Ovary (tissue), 9 donors: ENCODE measurements around the gene CSNK1G1. TPM values are rescaled to one million over a fixed set of nuclear protein-coding genes. Genes with fewer than 3 reads are reported as not detected.

Source experiments
- DNase-seq, 5 donors: peaks; one replicate each; pipeline ENCODE4 v3.0.0-alpha.2; 2019 to 2020
- H3K27ac ChIP-seq, 2 donors: fragments of 200-600 bp; one replicate each; pipeline versions ENCODE4 v1.5.1 to v1.8.0; 2019 to 2022
- H3K27me3 ChIP-seq: fragments of 200-600 bp; one replicate; pipeline ENCODE4 v1.8.0; 2022
- H3K36me3 ChIP-seq: fragments of 200-600 bp; sonication (generic); one replicate; pipeline ENCODE4 v1.5.1; 2019
- H3K4me1 ChIP-seq: one replicate; pipeline ENCODE4 v1.8.1; 2013; ENCODE audit warnings: mild to moderate bottlenecking, moderate library complexity; ENCODE audit not compliant: insufficient read depth
- H3K4me3 ChIP-seq: fragments of 200-600 bp; sonication (generic); one replicate; pipeline ENCODE4 v1.5.1; 2017
- H3K9me3 ChIP-seq, 2 donors: fragments of 200-600 bp in 1 of 2; sonication (generic) in 1 of 2; one replicate each; pipeline versions ENCODE4 v1.5.1 to v1.8.1; 2013 to 2019; ENCODE audit warnings: mild to moderate bottlenecking in 1 of 2, moderate library complexity in 1 of 2
- CTCF ChIP-seq, 3 donors: fragments of 450-650 bp in 2 of 3; fragments of 200-600 bp in 1 of 3; IDR thresholded peaks; one replicate each; pipeline versions ENCODE4 v1.5.1 to v1.8.0; 2016 to 2022; ENCODE audit warnings: antibody characterized with exemption in 3 of 3, mild to moderate bottlenecking in 1 of 3
- EP300 ChIP-seq: sonication (generic); formaldehyde crosslinking; IDR thresholded peaks from one replicate; pipeline ENCODE4 v1.6.1; 2017; ENCODE audit warnings: antibody characterized with exemption
- POLR2A ChIP-seq: fragments of 450-650 bp; IDR thresholded peaks from one replicate; pipeline ENCODE4 v1.6.1; 2017; ENCODE audit warnings: antibody characterized with exemption, mild to moderate bottlenecking, moderate library complexity
- WGBS, 3 donors: extraction: QIAGEN DNeasy Blood & Tissue Kit in 1 of 3; methylation state at CpG; one replicate each; pipeline versions ENCODE4 v1.1.5 to v1.1.7; 2013 to 2017; 5-methylcytosine and 5-hydroxymethylcytosine counted together
- intact Hi-C, 4 donors: fragments of 100-400 bp; cut with DNase I; formaldehyde crosslinking; loops; one replicate each; pipeline versions ENCODE4 v1.11.0 to v1.15.1; 2022 to 2023
- polyA plus RNA-seq, 2 donors: library from polyadenylated mRNA; stranded (reverse); fragments of 200-250 nt in 1 of 2; fragments of 350-450 nt in 1 of 2; fragmentation: Illumina TruSeq in 1 of 2; extraction: RNeasy Lipid Tissue Mini Kit (QIAGEN cat#74804) in 1 of 2; gene quantifications; one replicate each; pipeline ENCODE4 v1.2.3, GENCODE V29; 2013 to 2014
- total RNA-seq, 7 donors: library from RNA; depleted of rRNA in 2 of 7; stranded (reverse); fragments of >200 nt in 2 of 7; fragmentation: NEBNext Ultra II Directional in 3 of 7; extraction: Animal tissue kit (Norgen Biotek cat#: 25700) in 3 of 7; gene quantifications; one replicate each; pipeline versions ENCODE4 v1.1.0 to v1.2.4, GENCODE V29; 2016 to 2023
- donor health status: DM: no; HTN: no; CAD: no; lungs with moderate emphysema.
- donor health status: DM: no; HTN: no; CAD: no.
- donor health status: Bipolar disorder and iron deficiency.
- donor health status: DM: yes; HTN: yes; CAD: no.
- donor health status: DM: no; HTN: no; CAD: no.
- donor health status: DM: yes; HTN: yes; CAD: no.

The CSNK1G1 gene
- total and polyA plus RNA-seq, 9 donors: 2.9 to 23.9 (median 14.2) TPM

- TF ChIP-seq EP300 (no peak), CTCF (IDR thresholded peaks at IDR 0.05) (no peak)
- Histone ChIP-seq H3K4me1 (no peaks in the 10 kb centered on the region), H3K36me3 (no peaks in the 10 kb centered on the region), H3K4me3 (no peak overlapping the region), H3K9me3 (no peaks in the 10 kb centered on the region), H3K27ac (no peak overlapping the region), H3K27me3 (no peaks in the 10 kb centered on the region)
- intact Hi-C loops: loop anchor here in 1 of 4 donors (5.0 kb wide), 1 partner anchor 517 kb away; no protein-coding TSS in a partner anchor
- WGBS, 3 donors: 52 to 66% (median 55%) methylated on average over 2 of the region's 2 CpGs
- no peak for DNase-seq
Measured at GRCh38 chr15:64210371-64210770, 145.6 kb downstream of the CSNK1G1 start.

- no peaks in the 10 kb centered on the region for H3K4me1 ChIP-seq
- 28 to 33% (median 31%) methylated on average over 3 of the region's 3 CpGs for WGBS, 3 donors
- no peaks in the 10 kb centered on the region for H3K27me3 ChIP-seq
- H3K36me3 ChIP-seq: no peaks in the 10 kb centered on the region
- intact Hi-C loops: loop anchor here in 2 of 4 donors (5.0 to 10.0 kb wide), 2 partner anchors 145 to 517 kb away; partner anchors contain the start of gene CSNK1G1 (in 1 of the 2)
- no peak overlapping the region for H3K4me3 ChIP-seq
- TF ChIP-seq CTCF (IDR thresholded peaks at IDR 0.05) (peak in 1 of 3 donors; percentile 42), EP300 (no peak)
- DNase-seq: no peak
- no peaks in the 10 kb centered on the region for H3K9me3 ChIP-seq
- no peak overlapping the region for H3K27ac ChIP-seq
Measured at GRCh38 chr15:64209680-64210334, 146.2 kb downstream of the CSNK1G1 start.

DNA sequence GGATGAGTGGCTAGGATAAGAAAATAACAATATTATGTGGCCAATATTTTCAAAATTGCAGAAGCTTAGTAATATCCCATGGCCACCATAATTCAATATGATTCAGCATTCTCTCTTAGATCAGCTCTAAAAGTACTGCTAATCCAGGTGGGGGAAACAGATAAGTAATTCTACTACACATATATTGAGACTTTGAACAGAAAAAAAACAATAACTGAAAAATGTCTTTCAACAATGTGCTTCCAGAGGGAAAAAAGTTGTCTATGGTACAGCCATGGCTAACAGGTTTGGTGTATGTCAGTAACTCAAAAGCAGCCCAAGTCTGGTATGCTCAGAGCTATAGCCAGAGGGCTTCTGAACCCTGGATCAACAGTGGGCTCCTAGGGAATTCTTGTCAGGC, 150.8 kb downstream of the CSNK1G1 start:
- H3K9me3 ChIP-seq: no peaks in the 10 kb centered on the region
- TF ChIP-seq CTCF (IDR thresholded peaks at IDR 0.05) (no peak), EP300 (no peak), POLR2A (no peak)
- intact Hi-C loops: loop anchor here in 1 of 4 donors (10.0 kb wide), 1 partner anchor 150 kb away; the partner anchor contains the start of gene CSNK1G1
- DNase-seq: no peak
- H3K36me3 ChIP-seq: no peaks in the 10 kb centered on the region
- H3K4me3 ChIP-seq: no peak overlapping the region
- no peaks in the 10 kb centered on the region for H3K27me3 ChIP-seq
- no peaks in the 10 kb centered on the region for H3K4me1 ChIP-seq
- H3K27ac ChIP-seq: no peak overlapping the region

GRCh38 chr15:64197425-64197824, 158.5 kb downstream of the CSNK1G1 start:
- intact Hi-C loops: no loop called here
- DNase-seq: no peak
- Histone ChIP-seq H3K27ac (no peak overlapping the region), H3K36me3 (no peaks in the 10 kb centered on the region), H3K4me3 (no peak overlapping the region), H3K9me3 (no peaks in the 10 kb centered on the region), H3K27me3 (no peaks in the 10 kb centered on the region), H3K4me1 (no peaks in the 10 kb centered on the region)
- WGBS, 3 donors: 27 to 51% (median 44%) methylated on average over 1 of the region's 1 CpG
- TF ChIP-seq CTCF (IDR thresholded peaks at IDR 0.05) (no peak), EP300 (no peak), POLR2A (no peak)
